ENCODE measurements around the gene NXNL1. TPM values are rescaled to one million over a fixed set of nuclear protein-coding genes. Genes with fewer than 3 reads are reported as not detected.

The NXNL1 gene
- total and polyA plus RNA-seq, 2 of the 13 experiments (the other 11 are each of a cell fraction or from before 2014, with no cell fraction given) = not detected

DNA sequence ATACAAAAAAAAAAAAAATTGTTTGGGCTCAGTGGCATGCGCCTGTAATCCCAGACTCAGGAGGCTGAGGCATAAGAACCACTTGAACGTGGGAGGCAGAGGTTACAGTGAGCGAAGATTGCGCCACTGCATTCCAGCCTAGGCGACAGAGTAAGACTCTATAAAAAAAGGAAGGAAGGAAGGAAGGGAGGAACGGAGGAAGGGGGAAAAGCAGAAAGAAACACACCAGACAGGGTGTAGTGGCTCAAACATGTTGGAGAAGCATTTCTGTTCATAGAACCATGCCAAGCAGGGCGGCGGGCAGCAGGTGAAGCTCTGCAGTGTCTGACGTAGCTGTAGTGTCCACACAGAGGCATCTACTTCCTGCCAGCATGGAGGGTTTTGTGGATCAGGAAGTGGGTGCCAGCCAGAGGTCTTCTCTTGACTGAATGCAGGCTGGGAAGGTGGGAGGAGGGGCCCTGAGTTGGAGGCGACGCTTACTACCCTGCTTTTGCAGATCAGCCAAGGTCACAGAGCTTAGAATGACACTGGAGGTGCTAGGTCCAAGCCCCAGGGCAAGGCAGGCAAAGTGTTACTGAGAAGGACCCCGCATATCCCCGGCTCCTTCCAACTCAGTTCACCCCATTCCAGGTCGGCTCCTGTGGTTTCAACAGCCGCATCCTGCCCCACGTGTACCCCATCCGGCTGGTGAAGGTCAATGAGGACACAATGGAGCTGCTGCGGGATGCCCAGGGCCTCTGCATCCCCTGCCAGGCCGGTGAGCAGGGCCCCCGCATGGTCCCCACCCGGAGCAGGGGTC, 39.1 kb upstream of the NXNL1 start (continued):
- TF ChIP-seq, protein P1, sequence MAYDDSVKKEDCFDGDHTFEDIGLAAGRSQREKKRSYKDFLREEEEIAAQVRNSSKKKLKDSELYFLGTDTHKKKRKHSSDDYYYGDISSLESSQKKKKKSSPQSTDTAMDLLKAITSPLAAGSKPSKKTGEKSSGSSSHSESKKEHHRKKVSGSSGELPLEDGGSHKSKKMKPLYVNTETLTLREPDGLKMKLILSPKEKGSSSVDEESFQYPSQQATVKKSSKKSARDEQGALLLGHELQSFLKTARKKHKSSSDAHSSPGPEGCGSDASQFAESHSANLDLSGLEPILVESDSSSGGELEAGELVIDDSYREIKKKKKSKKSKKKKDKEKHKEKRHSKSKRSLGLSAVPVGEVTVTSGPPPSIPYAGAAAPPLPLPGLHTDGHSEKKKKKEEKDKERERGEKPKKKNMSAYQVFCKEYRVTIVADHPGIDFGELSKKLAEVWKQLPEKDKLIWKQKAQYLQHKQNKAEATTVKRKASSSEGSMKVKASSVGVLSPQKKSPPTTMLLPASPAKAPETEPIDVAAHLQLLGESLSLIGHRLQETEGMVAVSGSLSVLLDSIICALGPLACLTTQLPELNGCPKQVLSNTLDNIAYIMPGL (CRISPR knock-in tag; IDR thresholded peaks at IDR 0.05; ENCODE audit: borderline replicate concordance in 1 of 2, low read depth in 1 of 2) = no peak
- TF ChIP-seq ZFX (CRISPR knock-in tag; IDR thresholded peaks at IDR 0.05; ENCODE audit: low read depth) = no peak
- TF ChIP-seq MYC (CRISPR knock-in tag; IDR thresholded peaks at IDR 0.05; ENCODE audit: borderline replicate concordance) = peak; percentile 15; the same call in 1 of the 2 replicates
- no peak for TF ChIP-seq TP53 (CRISPR knock-in tag; conservative IDR thresholded peaks at IDR 0.05)
- no peak for TF ChIP-seq FOXA1 (IDR thresholded peaks at IDR 0.05)
- TF ChIP-seq FOXA1 (CRISPR knock-in tag; IDR thresholded peaks at IDR 0.05) = no peak
- TF ChIP-seq RELA (CRISPR knock-in tag; IDR thresholded peaks at IDR 0.05) = no peak
- TF ChIP-seq MED1 (CRISPR knock-in tag; IDR thresholded peaks at IDR 0.05) = no peak
- TF ChIP-seq ZNF17 (CRISPR knock-in tag; IDR thresholded peaks at IDR 0.05) = no peak
- 0 out of 2 replicates have a peak, but pooled peaks have one; percentile 53 for TF ChIP-seq ZZZ3 (CRISPR knock-in tag; IDR thresholded peaks at IDR 0.05; ENCODE audit: borderline replicate concordance)
- TF ChIP-seq MLLT10 (CRISPR knock-in tag; IDR thresholded peaks at IDR 0.05) = no peak
- no peak for TF ChIP-seq ZBTB39 (CRISPR knock-in tag; IDR thresholded peaks at IDR 0.05)
- TF ChIP-seq ARID3A (IDR thresholded peaks at IDR 0.05; ENCODE audit: low read depth, low read length) = no peak
- TF ChIP-seq FOSL2 (CRISPR knock-in tag; IDR thresholded peaks at IDR 0.05) = peak; percentile 17; the same call in 1 of the 2 replicates
- no peak for TF ChIP-seq ZNF460 (CRISPR knock-in tag; IDR thresholded peaks at IDR 0.05; ENCODE audit: borderline replicate concordance)
- TF ChIP-seq ZBED4 (CRISPR knock-in tag; IDR thresholded peaks at IDR 0.05; ENCODE audit: borderline replicate concordance) = no peak
- TF ChIP-seq ZNF383 (CRISPR knock-in tag; IDR thresholded peaks at IDR 0.05; ENCODE audit: borderline replicate concordance) = no peak
- TF ChIP-seq RBM22 (optimal IDR thresholded peaks at IDR 0.05; ENCODE audit: low read length) = no peak
- no peak for TF ChIP-seq GTF3A (CRISPR knock-in tag; conservative IDR thresholded peaks at IDR 0.05)
- TF ChIP-seq HCFC1 (IDR thresholded peaks at IDR 0.05; ENCODE audit: low read depth, low read length) = no peak

All from HepG2 (cell line).